CD8-positive, alpha-beta memory T cell (primary cell): Measurements from ENCODE around the gene LRRC71. TPM values are rescaled to one million over a fixed set of nuclear protein-coding genes. Genes with fewer than 3 reads are reported as not detected.

Experiments
- polyA plus RNA-seq: library from polyadenylated mRNA; unstranded; fragments of 300-500 nt; fragmentation: Illumina TruSeq; gene quantifications from one replicate; pipeline ENCODE4 v1.2.3, GENCODE V29; 2021
- total RNA-seq, 2 experiments: library from RNA; stranded (reverse); gene quantifications; one replicate each; pipeline ENCODE4 v1.2.3, GENCODE V29; 2021

The LRRC71 gene
- total and polyA plus RNA-seq, 3 experiments from 2014 or later = not detected

Other genes with a start within 250 kb of the LRRC71 start
- gene NES, start 243.2 kb upstream of the LRRC71 start, total RNA-seq = not detected
- gene NES, start 243.2 kb upstream of the LRRC71 start, polyA plus RNA-seq = not detected
- gene CRABP2, start 215.0 kb upstream of the LRRC71 start, total RNA-seq = under 1 TPM; 0.66 to 0.71 TPM
- not detected for gene CRABP2, start 215.0 kb upstream of the LRRC71 start, polyA plus RNA-seq
- 10 to 100 TPM; 29.6 to 29.7 TPM for gene METTL25B, start 192.2 kb upstream of the LRRC71 start, total RNA-seq
- 4.2 TPM for gene METTL25B, start 192.2 kb upstream of the LRRC71 start, polyA plus RNA-seq
- 10 to 100 TPM; 69.4 to 75.9 TPM for gene ISG20L2, start 191.9 kb upstream of the LRRC71 start, total RNA-seq
- gene ISG20L2, start 191.9 kb upstream of the LRRC71 start, polyA plus RNA-seq = 25.0 TPM
- gene MRPL24, start 179.5 kb upstream of the LRRC71 start, total RNA-seq = 100 to 1,000 TPM; 122 to 131 TPM
- 92.2 TPM for gene MRPL24, start 179.5 kb upstream of the LRRC71 start, polyA plus RNA-seq
- gene HDGF, start 169.0 kb upstream of the LRRC71 start, total RNA-seq = 100 to 1,000 TPM; 297 to 299 TPM
- 46.0 TPM for gene HDGF, start 169.0 kb upstream of the LRRC71 start, polyA plus RNA-seq
- 100 to 1,000 TPM; 106 to 111 TPM for gene PRCC, start 153.1 kb upstream of the LRRC71 start, total RNA-seq
- gene PRCC, start 153.1 kb upstream of the LRRC71 start, polyA plus RNA-seq = 45.9 TPM
- gene SH2D2A, start 103.8 kb upstream of the LRRC71 start, total RNA-seq = 100 to 1,000 TPM; 163 to 170 TPM
- gene SH2D2A, start 103.8 kb upstream of the LRRC71 start, polyA plus RNA-seq = 62.1 TPM
- under 1 TPM in 1 of 2 experiments, not detected in 1; 0.07 TPM for gene INSRR, start 61.5 kb upstream of the LRRC71 start, total RNA-seq
- not detected for gene INSRR, start 61.5 kb upstream of the LRRC71 start, polyA plus RNA-seq
- 1 to 10 TPM; 2.9 to 3.0 TPM for gene NTRK1, start 59.8 kb upstream of the LRRC71 start, total RNA-seq
- not detected for gene NTRK1, start 59.8 kb upstream of the LRRC71 start, polyA plus RNA-seq
- not detected for gene PEAR1, start 26.9 kb upstream of the LRRC71 start, total RNA-seq
- gene PEAR1, start 26.9 kb upstream of the LRRC71 start, polyA plus RNA-seq = not detected
- 1 to 10 TPM; 2.1 to 3.0 TPM for gene ARHGEF11, start 125.1 kb downstream of the LRRC71 start, total RNA-seq
- gene ARHGEF11, start 125.1 kb downstream of the LRRC71 start, polyA plus RNA-seq = 4.0 TPM
- not detected for gene ETV3L, start 179.2 kb downstream of the LRRC71 start, total RNA-seq
- gene ETV3L, start 179.2 kb downstream of the LRRC71 start, polyA plus RNA-seq = not detected
- gene ETV3, start 217.8 kb downstream of the LRRC71 start, total RNA-seq = 10 to 100 TPM; 24.8 to 26.4 TPM
- gene ETV3, start 217.8 kb downstream of the LRRC71 start, polyA plus RNA-seq = 10.0 TPM